ENCODE data around the gene FOSL2. TPM values are rescaled to one million over a fixed set of nuclear protein-coding genes. Genes with fewer than 3 reads are reported as not detected.

The FOSL2 gene
- polyA plus RNA-seq, 1 of the 3 experiments (the other 2 are of a cell fraction), result 41.7 TPM

DNA sequence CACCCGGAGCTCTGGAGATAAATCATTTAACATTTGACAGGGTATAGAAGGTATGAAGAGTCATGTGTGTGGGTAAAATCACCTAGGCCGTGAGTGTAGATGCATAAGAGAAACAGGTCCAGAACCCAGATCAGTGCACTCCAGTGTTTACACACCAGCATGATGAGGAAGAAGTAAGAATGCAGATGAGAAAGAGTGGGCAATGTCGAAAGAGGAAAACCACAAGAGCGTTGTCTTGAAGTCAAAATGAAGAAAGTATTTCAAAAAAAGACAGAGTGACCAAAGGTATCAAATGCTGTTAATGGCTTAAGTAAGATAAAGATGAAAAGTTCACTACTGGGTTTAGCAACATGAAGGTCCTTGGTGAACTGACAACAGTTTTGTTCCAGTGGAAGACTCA lies 71.2 kb downstream of the FOSL2 start:
- no peaks in the 10 kb centered on the region for H3K79me2 ChIP-seq (ENCODE audit: insufficient read depth)
- no peaks in the 10 kb centered on the region for H4K20me1 ChIP-seq (ENCODE audit: insufficient read depth)
- H3K4me1 ChIP-seq (ENCODE audit: control insufficient read depth in 1 of 2, insufficient read depth in 2 of 2, low read depth in 1 of 2, low read length in 1 of 2), result no peaks in the 10 kb centered on the region
- no peak overlapping the region for H2AFZ ChIP-seq (ENCODE audit: low read depth)
- peaks cover 6% of the 10 kb centered on the region; the same call in 1 of the 2 replicates for H3K27me3 ChIP-seq (ENCODE audit: insufficient read depth)
- no peaks in the 10 kb centered on the region for H3K36me3 ChIP-seq (replicated peaks in 1 of 2; ENCODE audit: control insufficient read depth in 1 of 2, insufficient read depth in 2 of 2, low read length in 1 of 2)
- H3K9ac ChIP-seq, result no peak overlapping the region
- no peaks in the 10 kb centered on the region for H3F3A ChIP-seq (replicated peaks; ENCODE audit: insufficient read depth)
- H3K9me3 ChIP-seq, result peaks cover 10% of the 10 kb centered on the region; the same call in 1 of the 2 replicates
- POLR2A ChIA-PET, result no interaction called here
- no peak for DNase-seq
- H3K4me3 ChIP-seq (ENCODE audit: low read depth in 2 of 2, low read length in 1 of 2), result no peak overlapping the region
- no peak overlapping the region for H3K27ac ChIP-seq (ENCODE audit: low read depth in 2 of 2, low read length in 1 of 2)
- CTCF ChIA-PET, result no interaction called here
- no peak overlapping the region for H3K4me2 ChIP-seq
- 66% methylated on average over 4 of the region's 4 CpGs for whole genome bisulfite sequencing (ENCODE audit: low lambda C conversion rate)
- H3K9me2 ChIP-seq, result no peaks in the 10 kb centered on the region
- TF ChIP-seq, protein P1, sequence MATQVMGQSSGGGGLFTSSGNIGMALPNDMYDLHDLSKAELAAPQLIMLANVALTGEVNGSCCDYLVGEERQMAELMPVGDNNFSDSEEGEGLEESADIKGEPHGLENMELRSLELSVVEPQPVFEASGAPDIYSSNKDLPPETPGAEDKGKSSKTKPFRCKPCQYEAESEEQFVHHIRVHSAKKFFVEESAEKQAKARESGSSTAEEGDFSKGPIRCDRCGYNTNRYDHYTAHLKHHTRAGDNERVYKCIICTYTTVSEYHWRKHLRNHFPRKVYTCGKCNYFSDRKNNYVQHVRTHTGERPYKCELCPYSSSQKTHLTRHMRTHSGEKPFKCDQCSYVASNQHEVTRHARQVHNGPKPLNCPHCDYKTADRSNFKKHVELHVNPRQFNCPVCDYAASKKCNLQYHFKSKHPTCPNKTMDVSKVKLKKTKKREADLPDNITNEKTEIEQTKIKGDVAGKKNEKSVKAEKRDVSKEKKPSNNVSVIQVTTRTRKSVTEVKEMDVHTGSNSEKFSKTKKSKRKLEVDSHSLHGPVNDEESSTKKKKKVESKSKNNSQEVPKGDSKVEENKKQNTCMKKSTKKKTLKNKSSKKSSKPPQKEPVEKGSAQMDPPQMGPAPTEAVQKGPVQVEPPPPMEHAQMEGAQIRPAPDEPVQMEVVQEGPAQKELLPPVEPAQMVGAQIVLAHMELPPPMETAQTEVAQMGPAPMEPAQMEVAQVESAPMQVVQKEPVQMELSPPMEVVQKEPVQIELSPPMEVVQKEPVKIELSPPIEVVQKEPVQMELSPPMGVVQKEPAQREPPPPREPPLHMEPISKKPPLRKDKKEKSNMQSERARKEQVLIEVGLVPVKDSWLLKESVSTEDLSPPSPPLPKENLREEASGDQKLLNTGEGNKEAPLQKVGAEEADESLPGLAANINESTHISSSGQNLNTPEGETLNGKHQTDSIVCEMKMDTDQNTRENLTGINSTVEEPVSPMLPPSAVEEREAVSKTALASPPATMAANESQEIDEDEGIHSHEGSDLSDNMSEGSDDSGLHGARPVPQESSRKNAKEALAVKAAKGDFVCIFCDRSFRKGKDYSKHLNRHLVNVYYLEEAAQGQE (IDR thresholded peaks at IDR 0.05; ENCODE audit: low read depth, low read length), result no peak
- TF ChIP-seq RCOR1 (IDR thresholded peaks at IDR 0.05; ENCODE audit: low read length) (no peak), FOSL2 (IDR thresholded peaks at IDR 0.05; ENCODE audit: borderline replicate concordance, low read depth) (no peak), SIN3A (IDR thresholded peaks at IDR 0.05; ENCODE audit: borderline replicate concordance, low read depth, low read length) (no peak)

DNA sequence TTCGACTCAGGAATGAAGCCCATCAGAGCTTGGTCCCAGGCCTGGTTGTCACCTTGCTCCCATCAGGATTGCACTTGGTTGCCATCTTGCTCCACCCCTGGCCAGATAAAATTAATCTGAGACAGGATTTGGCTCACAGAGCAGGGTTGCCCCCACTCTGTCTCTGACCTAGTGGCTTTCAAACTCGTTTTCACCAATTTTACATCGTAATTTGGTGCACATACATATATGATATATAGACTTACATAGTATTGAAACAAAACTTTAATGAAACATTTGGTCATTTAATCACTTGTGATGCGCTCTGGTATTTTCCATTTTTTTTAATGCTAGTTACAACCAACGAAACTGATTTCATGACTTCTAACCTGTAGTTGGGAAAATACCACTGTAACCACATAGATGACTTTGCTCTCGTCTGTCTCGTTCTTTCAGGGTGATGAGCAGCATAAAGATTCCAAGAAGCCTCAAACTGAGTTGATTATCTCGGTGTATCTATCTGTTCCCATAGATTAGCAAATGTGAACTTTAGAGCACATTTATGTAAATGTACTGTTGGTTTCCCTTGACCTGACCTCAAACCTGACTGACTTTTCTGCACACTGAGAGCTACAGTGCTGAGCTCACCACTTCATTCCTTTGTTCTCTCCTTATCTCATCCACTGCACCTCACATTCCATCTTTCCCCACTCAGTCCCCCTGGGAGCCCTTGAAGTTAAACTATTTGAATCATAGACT lies 72.7 kb downstream of the FOSL2 start:
- Histone ChIP-seq H3F3A (replicated peaks; ENCODE audit: insufficient read depth) (no peaks in the 10 kb centered on the region), H3K4me2 (no peak overlapping the region), H3K9ac (no peak overlapping the region), H3K27me3 (ENCODE audit: insufficient read depth) (peaks cover 6% of the 10 kb centered on the region; the same call in 1 of the 2 replicates), H3K36me3 (replicated peaks in 1 of 2; ENCODE audit: control insufficient read depth in 1 of 2, insufficient read depth in 2 of 2, low read length in 1 of 2) (no peaks in the 10 kb centered on the region), H3K4me1 (ENCODE audit: control insufficient read depth in 1 of 2, insufficient read depth in 2 of 2, low read depth in 1 of 2, low read length in 1 of 2) (no peaks in the 10 kb centered on the region), H2AFZ (ENCODE audit: low read depth) (no peak overlapping the region), H3K79me2 (ENCODE audit: insufficient read depth) (no peaks in the 10 kb centered on the region), H3K4me3 (ENCODE audit: low read depth in 2 of 2, low read length in 1 of 2) (no peak overlapping the region), H3K9me2 (no peaks in the 10 kb centered on the region), H3K27ac (ENCODE audit: low read depth in 2 of 2, low read length in 1 of 2) (no peak overlapping the region), H3K9me3 (peaks cover 10% of the 10 kb centered on the region; the same call in 1 of the 2 replicates), H4K20me1 (ENCODE audit: insufficient read depth) (no peaks in the 10 kb centered on the region)
- ChIA-PET CTCF (interaction anchor here (1.8 kb wide), 1 partner anchor 13 kb away, joined by 6 read pairs; no protein-coding TSS in a partner anchor), POLR2A (no interaction called here)
- TF ChIP-seq GATA2 (CRISPR knock-in tag; IDR thresholded peaks at IDR 0.05) (no peak), MXI1 (IDR thresholded peaks at IDR 0.05; ENCODE audit: low read depth, low read length) (no peak), EZH2phosphoT487 (IDR thresholded peaks at IDR 0.05; ENCODE audit: borderline replicate concordance, low read depth) (no peak)
- DNase-seq, result no peak
- WGBS (ENCODE audit: low lambda C conversion rate), result 54% methylated on average over 8 of the region's 8 CpGs

Small RNA genes lying within 50 kb of the gene (small RNA-seq; reads per million reads assigned to genes)
- gene AC104695.3 (0 to 6.8 (median 0) reads per million in 7 experiments), gene SNRPGP7 (0 reads per million in 7 experiments)

Other genes with a start within 250 kb of the FOSL2 start
- 0.10 and 0.39 TPM in 2 replicates for gene PLB1, start 103.2 kb downstream of the FOSL2 start, polyA plus RNA-seq (2012; rRNA removed)